SU-DHL-6 (cell line): ENCODE results near the gene PLXDC1.
A peak's percentile ranks its signal among the peaks of the same experiment; 100 is the strongest.

Source experiments
- H2AFZ ChIP-seq: fragments of 200-600 bp; sonication (generic); 2 replicates; pipeline ENCODE4 v1.6.1; 2014; ENCODE audit warnings: low read depth, mild to moderate bottlenecking, moderate library complexity, mixed read lengths, antibody characterized with exemption, low read length; ENCODE audit not compliant: severe bottlenecking
- H3F3A ChIP-seq: fragments of 200-600 bp; shearing (Covaris generic); 2 replicates; pipeline ENCODE4 v1.6.0; 2016; ENCODE audit warnings: antibody characterized with exemption, mild to moderate bottlenecking; ENCODE audit not compliant: insufficient read depth
- H3K27ac ChIP-seq: fragments of 200-600 bp; sonication (generic); 2 replicates; pipeline ENCODE4 v1.5.1; 2016; ENCODE audit warnings: low read depth, mild to moderate bottlenecking, low read length, moderate library complexity, mixed read lengths
- H3K27me3 ChIP-seq: fragments of 200-600 bp; sonication (generic), shearing (Covaris generic); 2 replicates; pipeline ENCODE4 v1.6.0; 2014; ENCODE audit warnings: mild to moderate bottlenecking, low read length
- H3K36me3 ChIP-seq: fragments of 200-600 bp; sonication (generic); 2 replicates; pipeline ENCODE4 v1.6.1; 2014; ENCODE audit warnings: mild to moderate bottlenecking, low read length, mixed read lengths
- H3K4me2 ChIP-seq: fragments of 300-600, 200-600 bp; shearing (Covaris generic), sonication (generic); 2 replicates; pipeline ENCODE4 v1.6.0; 2014; ENCODE audit warnings: low read length, low read depth, mild to moderate bottlenecking; ENCODE audit not compliant: poor library complexity, severe bottlenecking
- H3K4me3 ChIP-seq: fragments of 200-600 bp; sonication (generic); 2 replicates; pipeline ENCODE4 v1.5.1; 2014; ENCODE audit warnings: antibody characterized with exemption, low read length, mild to moderate bottlenecking, mixed read lengths; ENCODE audit not compliant: insufficient read depth, poor library complexity, severe bottlenecking
- H3K79me2 ChIP-seq: fragments of 200-600 bp; sonication (generic); 2 replicates; pipeline ENCODE4 v1.6.1; 2014; ENCODE audit warnings: mild to moderate bottlenecking, low read length, moderate library complexity; ENCODE audit not compliant: insufficient read depth
- H3K9ac ChIP-seq: fragments of 200-600 bp; sonication (generic); 2 replicates; pipeline ENCODE4 v1.7.0; 2014; ENCODE audit warnings: mild to moderate bottlenecking, low read length
- H3K9me2 ChIP-seq: fragments of 200-600 bp; sonication (generic); replicated peaks from 2 replicates; pipeline ENCODE4 v1.6.1; 2014; ENCODE audit warnings: low read length; ENCODE audit not compliant: insufficient read depth
- H3K9me3 ChIP-seq: fragments of 200-600 bp; sonication (generic); 2 replicates; pipeline ENCODE4 v1.6.1; 2014; ENCODE audit warnings: low read length, mixed read lengths; ENCODE audit not compliant: insufficient read depth
- H4K20me1 ChIP-seq: fragments of 200-600 bp; sonication (generic); 2 replicates; pipeline ENCODE4 v1.6.1; 2014; ENCODE audit warnings: low read depth, mild to moderate bottlenecking, antibody characterized with exemption, low read length, moderate library complexity, mixed read lengths
- CTCF ChIP-seq: fragments of 200-600 bp; sonication (generic); IDR thresholded peaks from one replicate; pipeline ENCODE4 v1.5.1; 2017; ENCODE audit warnings: antibody characterized with exemption, mild to moderate bottlenecking, low read length, moderate library complexity; ENCODE audit not compliant: insufficient read depth, poor library complexity, severe bottlenecking
- EZH2phosphoT487 ChIP-seq: fragments of 200-600 bp; sonication (generic), shearing (Covaris generic); conservative IDR thresholded peaks from 2 replicates; pipeline ENCODE4 v1.6.1; 2018; ENCODE audit warnings: mild to moderate bottlenecking, antibody characterized with exemption, low read length, moderate library complexity, mixed read lengths

PLXDC1 gene

GRCh38 chr17:39194089-39194984, 42.9 kb upstream of the PLXDC1 start:
- H3K9me3 ChIP-seq: no peaks in the 10 kb centered on the region
- no peak overlapping the region for H3K4me2 ChIP-seq
- H3K9ac ChIP-seq: no peak overlapping the region
- peaks cover 13% of the 10 kb centered on the region for H3F3A ChIP-seq
- peaks cover 11% of the 10 kb centered on the region for H3K79me2 ChIP-seq
- no peak overlapping the region for H3K4me3 ChIP-seq
- H2AFZ ChIP-seq: no peak overlapping the region
- no peaks in the 10 kb centered on the region for H3K27me3 ChIP-seq
- TF ChIP-seq CTCF (peak; percentile 31), EZH2phosphoT487 (no peak)
- no peak overlapping the region for H3K27ac ChIP-seq
- no peaks in the 10 kb centered on the region for H4K20me1 ChIP-seq
- H3K36me3 ChIP-seq: no peaks in the 10 kb centered on the region
- no peaks in the 10 kb centered on the region for H3K9me2 ChIP-seq

GRCh38 chr17:39193346-39193745, 41.9 kb upstream of the PLXDC1 start:
- Histone ChIP-seq H3K27ac (no peak overlapping the region), H3K9me2 (no peaks in the 10 kb centered on the region), H3K4me2 (no peak overlapping the region), H4K20me1 (no peaks in the 10 kb centered on the region), H3F3A (peaks cover 5% of the 10 kb centered on the region), H3K9me3 (no peaks in the 10 kb centered on the region), H3K27me3 (no peaks in the 10 kb centered on the region), H2AFZ (no peak overlapping the region), H3K79me2 (peaks cover 11% of the 10 kb centered on the region), H3K36me3 (no peaks in the 10 kb centered on the region), H3K4me3 (no peak overlapping the region), H3K9ac (no peak overlapping the region)
- TF ChIP-seq CTCF (no peak), EZH2phosphoT487 (no peak)

GRCh38 chr17:39192901-39193300, 41.5 kb upstream of the PLXDC1 start:
- no peak overlapping the region for H3K9ac ChIP-seq
- H3F3A ChIP-seq: peaks cover under 1% of the 10 kb centered on the region; the same call in 1 of the 2 replicates

More at GRCh38 chr17:39192901-39193300, 41.5 kb upstream of the PLXDC1 start:
- Histone ChIP-seq H3K36me3 (no peaks in the 10 kb centered on the region), H3K27ac (no peak overlapping the region), H4K20me1 (no peaks in the 10 kb centered on the region), H3K4me3 (no peak overlapping the region), H3K9me3 (no peaks in the 10 kb centered on the region), H3K4me2 (no peak overlapping the region), H3K27me3 (no peaks in the 10 kb centered on the region), H3K9me2 (no peaks in the 10 kb centered on the region), H2AFZ (no peak overlapping the region), H3K79me2 (peaks cover 11% of the 10 kb centered on the region)
- no peak for TF ChIP-seq EZH2phosphoT487
- TF ChIP-seq CTCF: no peak
